Activated naive CD8-positive, alpha-beta T cell treated with anti-CD3 and anti-CD28 coated beads for 36 hours (primary cell): ENCODE measurements around the gene AGAP1. TPM values are rescaled to one million over a fixed set of nuclear protein-coding genes. Genes with fewer than 3 reads are reported as not detected.

Experiments used
- DNase-seq: peaks from one replicate; pipeline ENCODE4 v3.0.0; 2021
- H3K27ac Mint-ChIP-seq: one replicate; pipeline ENCODE4 v1.8.0; 2022; ENCODE audit warnings: mild to moderate bottlenecking, moderate library complexity, mixed read lengths
- H3K27me3 Mint-ChIP-seq: one replicate; pipeline ENCODE4 v1.8.0; 2022; ENCODE audit warnings: mild to moderate bottlenecking, mixed read lengths
- H3K36me3 Mint-ChIP-seq: one replicate; pipeline ENCODE4 v1.8.0; 2021; ENCODE audit warnings: mild to moderate bottlenecking, mixed read lengths
- H3K4me1 Mint-ChIP-seq: one replicate; pipeline ENCODE4 v1.8.0; 2021; ENCODE audit warnings: mixed read lengths
- H3K4me3 Mint-ChIP-seq: one replicate; pipeline ENCODE4 v1.8.0; 2022; ENCODE audit warnings: mild to moderate bottlenecking, moderate library complexity, mixed read lengths
- H3K9me3 Mint-ChIP-seq: one replicate; pipeline ENCODE4 v1.8.0; 2022; ENCODE audit warnings: mixed read lengths
- total RNA-seq, 2 experiments: library from RNA; stranded (reverse); gene quantifications; one replicate each; pipeline ENCODE4 v1.2.3, GENCODE V29; 2021

Gene AGAP1
- total RNA-seq, 2 experiments from 2014 or later, result 0.89 to 1.4 TPM

GRCh38 chr2:235737396-235737795 lies 243.6 kb downstream of the AGAP1 start:
- Mint-ChIP-seq H3K4me1 (no peaks in the 10 kb centered on the region), H3K9me3 (no peaks in the 10 kb centered on the region), H3K36me3 (no peaks in the 10 kb centered on the region), H3K27me3 (peaks cover 3% of the 10 kb centered on the region), H3K27ac (no peak overlapping the region), H3K4me3 (no peak overlapping the region)
- DNase-seq, result no peak

GRCh38 chr2:235737840-235738239 lies 244.0 kb downstream of the AGAP1 start:
- H3K27me3 Mint-ChIP-seq, result peaks cover 3% of the 10 kb centered on the region
- H3K4me1 Mint-ChIP-seq, result no peaks in the 10 kb centered on the region
- H3K36me3 Mint-ChIP-seq, result no peaks in the 10 kb centered on the region
- no peak overlapping the region for H3K27ac Mint-ChIP-seq
- H3K4me3 Mint-ChIP-seq, result no peak overlapping the region
- no peak for DNase-seq
- no peaks in the 10 kb centered on the region for H3K9me3 Mint-ChIP-seq

DNA sequence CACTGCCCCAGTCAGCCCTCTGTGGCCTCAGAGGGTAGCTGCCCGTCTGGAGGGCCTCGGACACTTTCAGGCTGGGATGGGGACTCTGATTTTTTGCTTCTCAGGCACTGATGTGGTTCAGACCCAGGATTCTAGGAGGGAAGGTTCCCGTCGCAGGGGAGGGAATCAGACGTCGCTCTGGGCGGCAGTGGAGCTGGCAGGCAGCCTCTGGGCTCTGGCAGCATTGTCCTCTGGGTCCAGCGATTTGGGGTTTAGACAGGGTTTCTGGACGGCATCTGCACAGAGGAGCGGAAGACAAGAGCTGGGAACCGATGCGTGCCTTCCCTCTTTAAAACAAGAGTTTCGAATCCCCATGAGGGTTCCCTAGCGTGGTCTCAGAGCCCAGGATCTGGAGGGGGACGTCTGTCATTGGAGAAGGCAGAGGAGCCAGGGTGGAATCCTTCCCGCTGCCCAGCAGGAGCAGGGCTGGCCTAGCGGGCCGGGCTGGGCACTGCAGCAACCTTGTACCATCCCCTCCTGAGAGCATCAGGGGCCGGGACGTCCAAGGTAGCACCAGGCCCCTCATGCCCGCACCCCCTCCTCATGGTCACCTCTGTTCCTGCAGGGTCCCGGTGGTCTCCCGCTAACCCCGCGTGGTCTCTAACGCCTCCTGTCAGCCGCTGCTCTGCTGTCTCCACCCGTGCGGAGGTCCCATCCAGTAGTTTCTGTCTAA lies 246.0 kb downstream of the AGAP1 start:
- H3K27me3 Mint-ChIP-seq, result no peaks in the 10 kb centered on the region
- no peak for DNase-seq
- H3K27ac Mint-ChIP-seq, result no peak overlapping the region
- no peaks in the 10 kb centered on the region for H3K36me3 Mint-ChIP-seq
- no peaks in the 10 kb centered on the region for H3K4me1 Mint-ChIP-seq
- H3K9me3 Mint-ChIP-seq, result no peaks in the 10 kb centered on the region
- H3K4me3 Mint-ChIP-seq, result no peak overlapping the region

DNA sequence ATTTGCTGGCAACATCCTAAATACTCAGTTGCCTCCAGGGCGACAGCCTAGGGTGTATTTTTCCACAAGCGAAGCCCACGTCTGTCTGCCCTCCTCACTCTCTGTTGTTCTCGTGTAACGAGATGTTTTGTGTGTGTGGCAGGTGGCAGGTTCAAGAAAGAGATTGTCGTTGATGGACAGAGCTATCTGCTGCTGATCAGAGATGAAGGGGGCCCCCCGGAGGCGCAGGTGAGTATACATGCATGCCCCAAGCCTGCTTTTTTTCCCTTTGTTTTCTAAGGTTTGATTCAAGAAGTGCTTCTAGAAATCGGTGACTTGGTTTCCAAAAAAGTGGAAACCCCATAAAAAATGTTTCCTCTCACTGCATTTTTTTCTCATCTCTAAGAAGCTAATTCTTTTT lies 247.0 kb downstream of the AGAP1 start:
- Mint-ChIP-seq H3K9me3 (no peaks in the 10 kb centered on the region), H3K27ac (no peak overlapping the region), H3K27me3 (no peaks in the 10 kb centered on the region), H3K4me1 (no peaks in the 10 kb centered on the region), H3K36me3 (no peaks in the 10 kb centered on the region), H3K4me3 (no peak overlapping the region)
- DNase-seq, result no peak

GRCh38 chr2:235744161-235744560 lies 250.3 kb downstream of the AGAP1 start:
- peaks cover 13% of the 10 kb centered on the region for H3K27me3 Mint-ChIP-seq
- H3K9me3 Mint-ChIP-seq, result no peaks in the 10 kb centered on the region
- no peaks in the 10 kb centered on the region for H3K4me1 Mint-ChIP-seq
- H3K27ac Mint-ChIP-seq, result no peak overlapping the region
- H3K36me3 Mint-ChIP-seq, result no peaks in the 10 kb centered on the region
- no peak overlapping the region for H3K4me3 Mint-ChIP-seq
- DNase-seq, result no peak

- Mint-ChIP-seq H3K4me1 (no peaks in the 10 kb centered on the region), H3K36me3 (no peaks in the 10 kb centered on the region), H3K9me3 (no peaks in the 10 kb centered on the region), H3K27me3 (peaks cover 13% of the 10 kb centered on the region), H3K4me3 (no peak overlapping the region), H3K27ac (no peak overlapping the region)
- DNase-seq, result no peak
These were observed 251.8 kb downstream of the AGAP1 start for GRCh38 chr2:235745597-235745996.

- no peak overlapping the region for H3K4me3 Mint-ChIP-seq
- no peaks in the 10 kb centered on the region for H3K4me1 Mint-ChIP-seq
- no peak overlapping the region for H3K27ac Mint-ChIP-seq
- peak; percentile 26 for DNase-seq
- H3K36me3 Mint-ChIP-seq, result no peaks in the 10 kb centered on the region
- peaks cover 13% of the 10 kb centered on the region for H3K27me3 Mint-ChIP-seq
- H3K9me3 Mint-ChIP-seq, result no peaks in the 10 kb centered on the region
These were observed 252.6 kb downstream of the AGAP1 start for GRCh38 chr2:235746257-235746934.

DNA sequence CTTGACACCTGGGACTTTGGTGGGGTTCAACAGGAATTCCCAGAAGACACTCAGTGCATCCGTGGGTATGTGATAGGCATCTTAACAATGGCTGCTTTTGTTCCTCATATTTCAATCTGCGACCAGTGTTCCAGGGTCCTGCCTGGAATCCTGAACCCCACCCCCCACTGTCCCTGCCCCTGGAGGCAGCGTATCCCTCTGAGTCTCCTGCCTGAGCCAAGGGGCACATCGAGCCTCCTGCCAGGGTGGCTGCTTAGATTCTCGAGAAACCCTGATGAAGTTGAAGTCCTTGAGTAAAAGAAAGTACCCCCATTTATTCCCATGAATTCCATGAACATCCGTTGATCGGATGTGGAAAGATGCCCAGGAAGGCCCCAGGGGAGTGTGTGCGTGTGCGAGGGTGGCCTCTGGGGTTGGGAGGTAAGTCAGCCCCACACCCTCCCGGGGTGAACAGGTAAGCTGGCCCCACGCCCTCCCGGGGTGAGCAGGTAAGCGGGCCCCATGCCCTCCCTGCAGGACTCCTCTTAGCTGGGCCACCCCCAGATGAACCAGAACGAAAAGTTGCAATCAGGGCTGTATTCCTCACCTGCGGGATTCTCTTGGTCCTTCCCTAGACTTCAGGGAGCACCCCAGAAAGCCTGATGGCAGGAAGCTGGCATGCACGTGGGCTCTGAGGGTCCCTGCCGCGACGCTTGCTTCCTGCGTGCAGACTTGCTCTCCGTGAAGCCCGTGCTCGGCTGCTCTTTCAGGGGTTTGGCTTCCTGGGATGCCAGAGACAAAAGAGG lies 253.3 kb downstream of the AGAP1 start:
- H3K4me3 Mint-ChIP-seq, result no peak overlapping the region

GRCh38 chr2:235747786-235748091 lies 253.9 kb downstream of the AGAP1 start:
- peaks cover 13% of the 10 kb centered on the region for H3K27me3 Mint-ChIP-seq
- H3K9me3 Mint-ChIP-seq, result no peaks in the 10 kb centered on the region
- no peak for DNase-seq
- no peaks in the 10 kb centered on the region for H3K4me1 Mint-ChIP-seq
- no peak overlapping the region for H3K27ac Mint-ChIP-seq
- H3K4me3 Mint-ChIP-seq, result no peak overlapping the region
- no peaks in the 10 kb centered on the region for H3K36me3 Mint-ChIP-seq

More for the DNA sequence above, 253.3 kb downstream of the AGAP1 start:
- Mint-ChIP-seq H3K4me1 (no peaks in the 10 kb centered on the region), H3K27ac (no peak overlapping the region), H3K27me3 (peaks cover 13% of the 10 kb centered on the region), H3K36me3 (no peaks in the 10 kb centered on the region), H3K9me3 (no peaks in the 10 kb centered on the region)
- DNase-seq, result no peak

DNA sequence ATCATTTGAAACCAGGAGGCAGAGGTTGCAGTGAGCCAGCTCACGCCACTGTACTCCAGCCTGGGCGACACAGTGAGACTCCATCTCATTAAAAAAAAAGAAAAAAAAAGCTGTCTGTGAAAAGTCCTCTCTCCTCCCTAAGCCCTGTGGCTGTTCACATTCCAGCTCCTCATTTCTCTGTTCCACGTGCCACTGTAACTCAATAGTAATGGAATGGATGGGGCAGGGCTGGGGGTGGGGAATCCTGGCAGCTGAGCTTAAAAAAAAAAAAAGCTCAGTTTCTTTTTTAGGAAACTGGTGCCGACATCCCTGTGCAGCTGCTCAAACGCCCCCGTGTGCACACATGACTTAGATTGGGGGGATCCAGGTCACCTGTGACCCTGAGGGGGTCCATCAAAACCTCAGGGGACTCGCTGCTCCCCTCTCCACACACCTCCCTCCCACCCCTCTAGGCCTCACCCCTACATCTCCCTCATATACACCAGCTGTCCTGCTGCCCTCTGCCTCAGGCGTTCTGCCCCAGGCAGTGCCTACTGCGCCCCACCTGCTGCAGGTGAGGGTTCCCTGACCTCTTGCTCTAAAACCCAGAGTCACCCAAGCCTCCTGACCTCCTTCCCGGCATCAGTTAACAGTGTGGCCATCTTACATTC lies 255.4 kb downstream of the AGAP1 start:
- H3K27ac Mint-ChIP-seq, result no peak overlapping the region
- no peak overlapping the region for H3K4me3 Mint-ChIP-seq
- DNase-seq, result no peak
- no peaks in the 10 kb centered on the region for H3K36me3 Mint-ChIP-seq
- H3K27me3 Mint-ChIP-seq, result peaks cover 13% of the 10 kb centered on the region
- H3K4me1 Mint-ChIP-seq, result no peaks in the 10 kb centered on the region
- no peaks in the 10 kb centered on the region for H3K9me3 Mint-ChIP-seq

DNA sequence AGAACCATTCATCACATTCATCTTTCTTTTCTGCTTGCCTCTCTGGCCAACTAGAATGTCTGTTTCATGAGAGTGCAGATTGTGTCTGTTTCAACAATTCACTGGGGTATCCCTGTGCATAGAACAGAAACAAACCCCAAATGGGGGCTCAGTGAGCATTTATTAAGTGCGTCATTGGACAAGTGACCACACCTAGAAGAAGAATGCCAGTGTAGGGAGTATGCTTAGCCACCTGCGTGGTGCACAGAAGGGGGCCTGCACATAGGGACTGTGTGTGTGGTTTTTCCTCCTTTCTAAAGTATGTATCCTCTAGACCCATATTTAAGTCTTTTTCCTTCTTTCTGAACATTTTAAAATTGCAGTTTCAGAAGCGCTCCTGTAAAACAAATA lies 255.9 kb downstream of the AGAP1 start:
- Mint-ChIP-seq H3K4me3 (no peak overlapping the region), H3K27ac (no peak overlapping the region), H3K36me3 (no peaks in the 10 kb centered on the region), H3K9me3 (no peaks in the 10 kb centered on the region), H3K4me1 (no peaks in the 10 kb centered on the region), H3K27me3 (peaks cover 13% of the 10 kb centered on the region)
- DNase-seq, result no peak

DNA sequence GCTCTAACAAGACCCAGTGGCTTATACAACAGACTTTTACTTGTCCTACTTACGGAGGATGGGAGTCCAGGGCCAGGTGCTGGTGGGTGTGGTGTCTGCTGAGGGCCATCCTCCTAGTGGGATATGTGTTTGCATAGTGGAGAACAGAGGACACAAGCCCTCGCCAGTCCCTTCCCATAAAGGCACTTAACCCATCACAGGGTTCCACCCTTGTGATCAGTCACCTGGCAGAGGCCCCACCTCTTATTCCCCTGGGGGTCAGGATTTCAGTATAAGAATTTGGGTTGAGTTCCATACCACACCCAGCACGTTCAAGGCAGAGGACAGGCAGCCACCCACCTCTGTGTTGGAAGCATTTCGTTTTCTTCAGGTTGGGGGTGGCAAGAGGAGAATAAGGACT lies 259.0 kb downstream of the AGAP1 start:
- H3K27me3 Mint-ChIP-seq, result peaks cover 1% of the 10 kb centered on the region
- no peaks in the 10 kb centered on the region for H3K9me3 Mint-ChIP-seq
- H3K4me3 Mint-ChIP-seq, result no peak overlapping the region
- no peaks in the 10 kb centered on the region for H3K4me1 Mint-ChIP-seq
- H3K36me3 Mint-ChIP-seq, result no peaks in the 10 kb centered on the region
- DNase-seq, result no peak
- no peak overlapping the region for H3K27ac Mint-ChIP-seq

DNA sequence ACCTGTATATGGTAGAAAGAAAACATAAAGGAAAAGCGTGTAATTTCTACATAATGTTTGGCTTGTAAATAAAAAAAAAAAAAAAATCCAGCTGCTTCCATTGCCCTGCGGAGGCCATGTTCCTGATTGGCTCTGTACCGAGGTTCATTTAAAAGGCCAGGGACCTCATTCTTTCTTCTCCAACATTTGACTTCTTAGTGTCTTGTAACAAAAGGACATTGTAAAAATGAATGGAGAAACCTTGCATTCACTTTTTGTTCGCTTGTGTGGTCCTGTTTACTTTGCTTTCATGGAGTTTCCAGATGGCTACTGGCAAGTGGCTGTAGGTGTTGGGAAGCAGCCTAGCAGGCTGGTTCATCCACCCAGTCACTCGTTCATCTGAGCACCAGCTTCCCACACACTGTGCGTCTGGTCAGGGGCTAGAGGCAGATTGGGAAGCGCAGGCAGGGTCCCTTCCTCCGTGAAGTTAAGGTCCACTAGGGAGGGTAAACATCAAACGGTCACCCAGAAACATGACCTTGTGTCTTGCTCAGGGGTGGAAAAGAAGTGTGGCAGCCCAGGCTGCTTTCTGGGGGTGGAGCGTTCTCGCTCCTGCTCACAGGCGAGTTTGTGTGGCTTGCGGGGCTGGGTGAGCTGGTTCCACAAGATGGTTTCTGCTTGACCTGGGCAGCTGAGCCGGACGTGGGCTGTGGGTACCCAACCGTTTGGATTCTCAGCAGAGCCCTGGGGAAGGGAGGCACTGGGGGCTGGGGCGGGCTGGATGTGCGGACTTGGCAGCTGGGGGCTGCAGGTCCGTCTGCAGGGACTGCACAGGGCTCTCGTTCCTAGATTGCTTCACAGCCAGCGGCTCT lies 260.7 kb downstream of the AGAP1 start:
- H3K9me3 Mint-ChIP-seq, result no peaks in the 10 kb centered on the region
- no peaks in the 10 kb centered on the region for H3K27me3 Mint-ChIP-seq
- no peak overlapping the region for H3K27ac Mint-ChIP-seq
- no peak overlapping the region for H3K4me3 Mint-ChIP-seq
- no peaks in the 10 kb centered on the region for H3K36me3 Mint-ChIP-seq
- no peak for DNase-seq
- no peaks in the 10 kb centered on the region for H3K4me1 Mint-ChIP-seq

- Mint-ChIP-seq H3K4me3 (no peak overlapping the region), H3K27ac (no peak overlapping the region), H3K9me3 (no peaks in the 10 kb centered on the region), H3K36me3 (no peaks in the 10 kb centered on the region), H3K4me1 (no peaks in the 10 kb centered on the region), H3K27me3 (no peaks in the 10 kb centered on the region)
- no peak for DNase-seq
These were observed 262.6 kb downstream of the AGAP1 start for GRCh38 chr2:235756491-235756890.
